Breast epithelium (tissue), 4 donors: ENCODE data around the gene ATP12A. TPM values are rescaled to one million over a fixed set of nuclear protein-coding genes. Genes with fewer than 3 reads are reported as not detected.

ENCODE experiments used
- DNase-seq, 2 donors: peaks; one replicate each; pipeline ENCODE4 v3.0.0-alpha.2; 2019; ENCODE audit warnings: low spot score in 2 of 2
- H3K27ac ChIP-seq, 2 donors: fragments of 200-600 bp; sonication (generic) in 1 of 2; one replicate each; pipeline ENCODE4 v1.5.1; 2016 to 2019; ENCODE audit warnings: mild to moderate bottlenecking in 1 of 2
- H3K27me3 ChIP-seq, 2 donors: fragments of 200-600 bp; sonication (generic) in 1 of 2; one replicate each; pipeline versions ENCODE4 v1.5.1 to v1.6.0; 2017 to 2019; ENCODE audit warnings: control low read depth in 1 of 2, mild to moderate bottlenecking in 1 of 2
- H3K36me3 ChIP-seq: fragments of 200-600 bp; one replicate; pipeline ENCODE4 v1.5.1; 2019
- H3K4me1 ChIP-seq, 2 donors: fragments of 200-600 bp; sonication (generic); one replicate each; pipeline ENCODE4 v1.5.1; 2016 to 2019; ENCODE audit warnings: control low read depth in 1 of 2
- H3K4me3 ChIP-seq, 3 donors: fragments of 200-600 bp; sonication (generic); 1 replicate in 2 of 3; 2 replicates in 1 of 3; pipeline ENCODE4 v1.5.1; 2016 to 2019; ENCODE audit warnings: mild to moderate bottlenecking in 3 of 3, moderate library complexity in 2 of 3
- H3K9me3 ChIP-seq, 2 donors: fragments of 200-600 bp; sonication (generic) in 1 of 2; one replicate each; pipeline ENCODE4 v1.5.1; 2016 to 2019; ENCODE audit warnings: control low read depth in 1 of 2
- CTCF ChIP-seq, 3 donors: fragments of 450-650 bp; IDR thresholded peaks; one replicate each; pipeline ENCODE4 v1.5.1; 2016 to 2017; ENCODE audit warnings: antibody characterized with exemption in 3 of 3, mild to moderate bottlenecking in 3 of 3, moderate library complexity in 3 of 3
- POLR2A ChIP-seq: fragments of 450-650 bp; IDR thresholded peaks from one replicate; pipeline ENCODE4 v1.6.1; 2016; ENCODE audit warnings: antibody characterized with exemption, mild to moderate bottlenecking, moderate library complexity
- POLR2AphosphoS5 ChIP-seq, 3 donors: sonication (generic); formaldehyde crosslinking; IDR thresholded peaks; one replicate each; pipeline ENCODE4 v1.6.1; 2017; ENCODE audit warnings: antibody characterized with exemption in 3 of 3
- intact Hi-C: fragments of 100-400 bp; cut with DNase I; formaldehyde crosslinking; loops from one replicate; pipeline ENCODE4 v1.15.1; 2023; ENCODE audit warnings: low total_unique reads
- total RNA-seq, 3 donors: library from RNA; depleted of rRNA; stranded (reverse); fragments of >200 nt; gene quantifications; one replicate each; pipeline ENCODE4 v1.1.0, GENCODE V29; 2016

The ATP12A gene
- total RNA-seq, 3 donors from 2014 or later = not detected

GRCh38 chr13:24699541-24699940 lies 19.3 kb downstream of the ATP12A start:
- no peak for DNase-seq
- no peak overlapping the region for H3K4me3 ChIP-seq
- intact Hi-C loops = no loop called here
- no peaks in the 10 kb centered on the region for H3K36me3 ChIP-seq
- no peaks in the 10 kb centered on the region for H3K9me3 ChIP-seq
- peaks cover 0 to 3% of the 10 kb centered on the region in 2 donors for H3K27me3 ChIP-seq
- H3K4me1 ChIP-seq = no peaks in the 10 kb centered on the region
- no peak for TF ChIP-seq POLR2A
- TF ChIP-seq POLR2AphosphoS5 (IDR thresholded peaks at IDR 0.05) = no peak
- no peak for TF ChIP-seq CTCF (IDR thresholded peaks at IDR 0.05)
- no peak overlapping the region for H3K27ac ChIP-seq

GRCh38 chr13:24700539-24700938 lies 20.3 kb downstream of the ATP12A start:
- intact Hi-C loops = no loop called here
- H3K4me3 ChIP-seq = no peak overlapping the region
- no peak for DNase-seq
- H3K27ac ChIP-seq = no peak overlapping the region
- H3K9me3 ChIP-seq = no peaks in the 10 kb centered on the region
- peaks cover 0 to 3% of the 10 kb centered on the region in 2 donors for H3K27me3 ChIP-seq
- no peaks in the 10 kb centered on the region for H3K4me1 ChIP-seq
- H3K36me3 ChIP-seq = no peaks in the 10 kb centered on the region
- TF ChIP-seq CTCF (IDR thresholded peaks at IDR 0.05) = no peak
- TF ChIP-seq POLR2A = no peak
- TF ChIP-seq POLR2AphosphoS5 (IDR thresholded peaks at IDR 0.05) = no peak

- intact Hi-C loops = no loop called here
- Histone ChIP-seq H3K4me3 (no peak overlapping the region), H3K4me1 (no peaks in the 10 kb centered on the region), H3K27ac (no peak overlapping the region), H3K9me3 (no peaks in the 10 kb centered on the region), H3K27me3 (no peaks in the 10 kb centered on the region), H3K36me3 (no peaks in the 10 kb centered on the region)
- DNase-seq = no peak
- TF ChIP-seq CTCF (IDR thresholded peaks at IDR 0.05) = no peak
- no peak for TF ChIP-seq POLR2A
- no peak for TF ChIP-seq POLR2AphosphoS5 (IDR thresholded peaks at IDR 0.05)
These were observed 26.8 kb downstream of the ATP12A start for GRCh38 chr13:24706886-24707585.

- intact Hi-C loops = no loop called here
- no peak for DNase-seq
- Histone ChIP-seq H3K4me1 (no peaks in the 10 kb centered on the region), H3K27me3 (no peaks in the 10 kb centered on the region), H3K4me3 (no peak overlapping the region), H3K27ac (no peak overlapping the region), H3K36me3 (no peaks in the 10 kb centered on the region), H3K9me3 (no peaks in the 10 kb centered on the region)
- TF ChIP-seq POLR2AphosphoS5 (IDR thresholded peaks at IDR 0.05) = no peak
- no peak for TF ChIP-seq CTCF (IDR thresholded peaks at IDR 0.05)
- no peak for TF ChIP-seq POLR2A
These were observed 29.1 kb downstream of the ATP12A start for GRCh38 chr13:24709186-24709913.

GRCh38 chr13:24713022-24713421 lies 32.8 kb downstream of the ATP12A start:
- Histone ChIP-seq H3K36me3 (no peaks in the 10 kb centered on the region), H3K27me3 (no peaks in the 10 kb centered on the region), H3K4me1 (no peaks in the 10 kb centered on the region), H3K9me3 (no peaks in the 10 kb centered on the region), H3K4me3 (no peak overlapping the region), H3K27ac (no peak overlapping the region)
- DNase-seq = no peak
- intact Hi-C loops = loop anchor here (5.0 kb wide), 1 partner anchor 709 kb away; no protein-coding TSS in a partner anchor
- TF ChIP-seq POLR2AphosphoS5 (IDR thresholded peaks at IDR 0.05) (no peak), POLR2A (no peak), CTCF (IDR thresholded peaks at IDR 0.05) (no peak)
